Stimulated activated CD4-positive, alpha-beta T cell treated with anti-CD3 and anti-CD28 coated beads, Interleukin-1b, Interleukin-23, amount 100 ng/mL, for 4 hours (primary cell): ENCODE measurements around the gene BET1.

Experiments used
- DNase-seq, 2 donors: peaks; one replicate each; pipeline ENCODE4 v3.0.0-alpha.2; 2020; ENCODE audit warnings: low read depth in 2 of 2

The BET1 gene

GRCh38 chr7:93958216-93958615 lies 45.9 kb downstream of the BET1 start:
- no peak for DNase-seq

GRCh38 chr7:93957767-93958166 lies 46.4 kb downstream of the BET1 start:
- no peak for DNase-seq

- DNase-seq = no peak
Measured at GRCh38 chr7:93955304-93955703, 48.9 kb downstream of the BET1 start.

- no peak for DNase-seq
Measured at GRCh38 chr7:93949423-93949822, 54.7 kb downstream of the BET1 start.

- DNase-seq = no peak
Measured at GRCh38 chr7:93948873-93949272, 55.3 kb downstream of the BET1 start.

DNA sequence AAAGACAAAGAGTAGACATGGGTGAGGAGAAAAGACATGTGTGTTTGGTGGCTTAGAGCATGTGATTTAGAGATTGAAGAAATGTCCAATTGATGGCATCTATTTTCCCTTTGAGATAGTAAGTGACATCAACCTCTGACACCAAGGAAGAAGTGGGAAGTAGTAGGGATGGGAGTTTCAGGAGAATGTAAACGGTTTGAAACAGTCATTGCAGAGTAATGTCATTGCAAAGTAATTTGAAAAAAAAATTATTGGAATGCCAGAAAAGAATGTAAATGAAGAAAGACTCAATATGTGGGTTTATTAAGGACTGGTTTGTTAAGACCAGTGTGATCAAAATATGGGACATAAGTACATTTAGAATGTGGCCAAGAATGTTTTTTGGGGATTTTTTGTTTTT lies 56.0 kb downstream of the BET1 start:
- no peak for DNase-seq

DNA sequence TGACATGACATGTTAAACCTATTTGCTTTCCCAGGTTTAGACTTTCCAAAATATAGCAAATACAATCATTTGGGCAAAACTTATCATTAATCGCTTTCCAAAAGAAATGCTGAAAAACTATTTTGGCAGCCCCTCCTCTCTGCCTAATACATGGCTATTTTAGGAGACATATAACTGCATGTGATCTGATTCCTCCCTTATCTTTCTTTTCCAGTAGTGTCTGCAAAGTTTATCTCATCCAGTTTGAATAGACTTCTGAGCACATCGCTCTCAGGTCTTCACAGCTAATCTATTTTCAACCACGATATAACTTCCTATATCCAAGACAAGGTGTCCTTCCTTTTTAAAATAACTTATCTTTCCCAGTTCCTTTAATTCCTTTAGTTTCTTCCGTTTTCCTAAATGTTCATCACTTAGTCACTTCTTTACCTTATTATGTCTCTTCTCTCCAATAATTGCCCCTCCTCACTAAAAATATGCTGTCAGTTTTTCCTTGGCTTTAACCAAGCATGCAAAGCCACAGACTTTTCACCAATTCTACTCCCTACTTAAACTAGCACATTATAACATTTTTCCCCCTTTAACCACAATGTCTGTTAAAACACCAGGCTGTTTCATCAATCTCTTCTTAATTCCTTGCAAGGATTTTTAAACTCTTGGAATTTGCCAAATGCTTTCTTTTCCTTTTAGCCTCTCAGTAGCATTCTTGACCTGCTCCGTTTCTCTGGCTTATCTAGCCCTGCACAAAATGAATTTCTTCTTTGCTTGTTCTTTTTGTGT lies 58.2 kb downstream of the BET1 start:
- DNase-seq = no peak

DNA sequence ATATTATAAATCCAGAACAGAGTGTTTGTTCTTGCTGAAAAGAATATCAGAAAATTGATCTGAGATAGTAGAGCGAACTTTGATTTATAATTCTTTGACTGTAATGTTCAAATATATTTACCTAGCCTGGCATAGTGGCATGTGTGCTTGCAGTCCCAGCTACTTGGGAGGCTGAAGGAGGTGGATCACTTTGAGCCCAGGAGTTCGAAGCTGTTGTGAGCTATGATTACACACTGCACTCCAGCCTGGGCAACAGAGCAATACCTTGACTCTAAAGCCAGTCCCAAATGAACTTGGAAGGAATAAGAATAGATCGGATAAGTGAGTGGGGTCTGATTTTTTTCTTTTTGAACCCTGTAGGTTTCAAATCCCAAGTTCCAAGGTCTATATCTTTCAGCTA lies 59.1 kb downstream of the BET1 start:
- DNase-seq = no peak

DNA sequence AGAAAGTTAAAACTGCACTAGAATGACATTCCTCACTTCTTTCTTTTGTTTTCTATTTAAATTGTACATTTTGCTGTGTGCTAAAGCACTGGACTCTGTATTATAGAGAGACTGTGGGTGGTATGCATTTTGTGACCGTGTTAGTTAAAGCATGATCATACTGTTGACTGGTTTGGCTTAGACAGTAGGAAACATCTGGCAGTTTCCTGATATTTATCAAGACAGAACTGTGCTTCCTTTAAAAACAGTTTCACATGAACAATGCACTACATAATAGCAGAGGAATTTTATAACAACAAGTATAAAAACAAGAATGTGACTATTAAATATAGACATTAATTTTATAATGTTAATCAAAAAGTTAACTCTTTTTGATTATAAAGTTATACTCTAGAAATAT lies 59.5 kb downstream of the BET1 start:
- DNase-seq = no peak

- no peak for DNase-seq
Measured at GRCh38 chr7:93943816-93944540, 60.2 kb downstream of the BET1 start.
